ELR (cell line): ENCODE data around the gene PTGFRN.

Experiments
- DNase-seq: peaks from one replicate; pipeline ENCODE4 v3.0.0-alpha.2; 2015; ENCODE audit warnings: low read depth

The PTGFRN gene

DNA sequence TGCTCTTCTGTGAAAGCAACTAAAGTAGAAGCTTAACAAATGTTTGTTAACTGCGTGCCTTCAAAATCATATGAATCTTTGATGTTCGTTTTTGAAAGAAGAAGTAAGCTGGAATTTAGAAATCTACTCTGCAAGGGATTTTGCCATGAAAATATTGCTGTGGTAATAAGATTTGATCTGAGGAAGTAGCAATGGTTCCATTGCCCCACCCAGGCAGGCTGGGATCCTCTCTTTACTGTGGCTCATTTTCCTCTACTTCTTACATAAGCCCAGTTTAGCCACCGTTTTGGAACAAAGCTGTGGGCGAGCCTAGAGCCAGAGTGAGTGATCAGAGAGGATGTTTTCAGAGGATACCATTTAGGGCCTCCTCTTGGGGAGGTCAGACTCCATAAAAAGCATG is 20.3 kb upstream of the PTGFRN start:
- DNase-seq, result no peak

DNA sequence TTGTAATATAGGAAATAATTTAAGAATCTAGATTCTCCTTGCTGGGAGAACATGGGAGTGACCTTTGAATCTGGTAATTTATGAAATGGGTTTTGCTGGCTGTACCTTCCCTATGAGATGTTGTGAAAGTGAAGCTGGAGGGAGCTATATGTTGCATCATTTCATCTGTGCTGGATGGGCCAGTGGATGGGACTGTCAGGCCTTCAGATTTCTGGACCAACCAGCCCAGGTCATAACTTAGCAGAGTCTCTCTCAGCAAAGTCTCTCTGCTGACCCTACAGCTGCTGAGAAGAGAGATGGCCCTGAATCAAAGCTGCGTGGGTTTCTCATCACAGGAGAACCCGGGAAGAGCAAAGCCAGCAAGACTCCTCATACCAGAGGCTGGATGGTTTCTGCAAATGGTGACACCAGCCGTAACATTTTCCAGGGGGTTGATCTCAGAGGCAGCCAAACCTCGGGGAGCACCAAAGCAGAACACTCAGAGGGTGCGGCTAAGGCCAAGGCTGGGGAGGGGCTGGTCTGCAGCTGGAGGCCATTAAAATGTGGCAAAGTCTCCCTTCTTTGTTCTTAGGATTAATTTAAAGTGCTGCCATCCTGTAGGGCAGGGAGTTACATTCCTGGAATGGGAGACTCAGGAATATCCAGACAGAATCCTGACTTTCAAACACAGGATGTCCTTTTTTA is 18.2 kb upstream of the PTGFRN start:
- no peak for DNase-seq

DNA sequence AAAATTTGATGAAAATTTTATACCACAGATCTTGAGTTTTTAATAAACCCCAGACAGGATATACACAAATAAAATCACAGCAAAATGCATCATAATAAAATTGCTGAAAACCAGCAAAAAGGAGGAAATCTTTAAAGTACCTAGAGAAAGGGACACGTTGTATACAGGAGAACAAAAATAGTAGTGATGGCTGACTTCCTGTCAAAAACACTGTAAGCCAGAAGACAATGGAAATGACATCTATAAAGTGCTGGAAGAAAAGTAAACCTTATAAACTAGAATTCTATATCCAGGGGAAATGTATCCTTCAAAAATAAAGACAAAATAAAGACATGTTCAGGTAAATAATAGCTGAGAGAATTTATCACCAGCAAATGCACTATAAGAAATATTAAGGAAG is 14.6 kb upstream of the PTGFRN start:
- DNase-seq, result no peak

DNA sequence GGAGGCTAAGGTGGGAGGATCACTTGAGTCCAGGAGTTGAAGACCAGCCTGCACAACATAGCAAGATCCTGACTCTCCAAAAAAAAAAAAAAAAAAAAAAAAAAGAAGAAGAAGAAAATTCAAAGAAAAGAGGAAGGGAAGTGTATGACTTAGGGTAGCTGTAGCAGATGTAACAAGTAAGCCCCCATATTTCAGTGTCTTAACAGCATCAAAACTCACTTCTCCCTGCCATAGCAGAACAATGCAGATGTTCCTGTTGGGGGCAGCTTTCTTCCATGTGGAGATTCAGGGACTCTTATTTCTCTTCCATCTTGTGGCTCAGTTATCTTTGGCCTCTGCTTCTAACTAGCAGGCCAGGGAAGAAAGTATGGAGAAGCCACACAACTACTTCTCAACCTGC is 10.2 kb upstream of the PTGFRN start:
- DNase-seq, result no peak

DNA sequence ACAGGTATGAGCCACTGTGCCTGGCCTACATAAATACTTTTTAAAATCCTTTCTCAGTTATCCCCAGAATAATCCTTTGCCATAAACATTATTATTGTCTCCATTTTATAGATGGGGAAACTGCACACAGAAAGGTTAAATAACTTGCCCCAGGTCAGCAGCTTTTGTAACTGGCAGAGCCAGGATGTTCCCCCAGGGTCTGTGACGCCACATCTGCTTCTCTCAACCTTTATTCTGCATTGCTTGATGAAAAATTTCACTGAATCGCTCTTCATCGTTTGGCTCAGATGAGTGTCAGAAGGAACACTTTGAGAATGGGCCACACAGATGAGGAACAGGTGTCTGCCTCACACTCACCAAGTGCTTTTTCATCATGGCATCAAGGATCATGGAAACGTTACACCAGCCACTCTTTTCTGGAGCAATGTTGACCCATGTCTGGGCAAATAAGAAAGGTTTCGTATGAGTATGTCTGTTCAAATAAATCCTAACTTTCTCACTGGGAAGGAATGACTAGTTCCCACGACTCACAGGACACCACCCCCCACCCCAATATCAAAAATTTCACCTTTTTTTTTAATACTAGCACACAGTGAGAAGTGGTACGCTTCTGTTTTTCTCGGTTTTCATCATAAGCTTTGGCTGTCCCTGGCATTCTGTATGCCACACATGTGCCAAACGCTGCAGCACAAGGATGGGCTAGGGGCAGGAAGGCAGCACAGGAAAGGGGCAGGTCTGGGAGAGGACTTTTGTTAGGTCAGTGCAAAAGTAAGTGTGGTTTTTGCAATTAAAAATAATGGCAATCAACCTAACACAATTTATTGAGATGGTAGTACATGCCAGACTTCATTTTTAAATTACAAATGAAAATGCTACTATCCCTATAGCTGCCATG is 9.0 kb upstream of the PTGFRN start:
- DNase-seq, result no peak

DNA sequence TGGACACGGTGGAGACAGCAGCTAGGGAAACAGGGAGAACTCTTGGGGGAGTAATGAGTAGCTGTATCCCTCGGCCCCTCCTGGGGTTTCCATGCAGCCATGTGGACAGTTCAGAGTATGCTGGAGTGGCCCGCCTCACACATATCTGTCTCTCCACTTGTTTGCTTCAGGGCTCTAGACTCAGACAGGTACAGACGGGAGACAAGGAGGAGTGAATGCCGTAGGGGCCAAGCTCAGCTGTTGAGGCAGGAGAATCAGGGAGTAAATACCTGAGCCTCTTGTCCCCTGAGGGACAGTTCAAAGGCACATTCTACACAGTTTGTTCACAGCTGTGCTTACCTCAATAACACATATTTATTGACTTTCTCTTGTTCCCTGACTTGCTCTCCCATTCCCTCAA is 7.7 kb upstream of the PTGFRN start:
- no peak for DNase-seq

DNA sequence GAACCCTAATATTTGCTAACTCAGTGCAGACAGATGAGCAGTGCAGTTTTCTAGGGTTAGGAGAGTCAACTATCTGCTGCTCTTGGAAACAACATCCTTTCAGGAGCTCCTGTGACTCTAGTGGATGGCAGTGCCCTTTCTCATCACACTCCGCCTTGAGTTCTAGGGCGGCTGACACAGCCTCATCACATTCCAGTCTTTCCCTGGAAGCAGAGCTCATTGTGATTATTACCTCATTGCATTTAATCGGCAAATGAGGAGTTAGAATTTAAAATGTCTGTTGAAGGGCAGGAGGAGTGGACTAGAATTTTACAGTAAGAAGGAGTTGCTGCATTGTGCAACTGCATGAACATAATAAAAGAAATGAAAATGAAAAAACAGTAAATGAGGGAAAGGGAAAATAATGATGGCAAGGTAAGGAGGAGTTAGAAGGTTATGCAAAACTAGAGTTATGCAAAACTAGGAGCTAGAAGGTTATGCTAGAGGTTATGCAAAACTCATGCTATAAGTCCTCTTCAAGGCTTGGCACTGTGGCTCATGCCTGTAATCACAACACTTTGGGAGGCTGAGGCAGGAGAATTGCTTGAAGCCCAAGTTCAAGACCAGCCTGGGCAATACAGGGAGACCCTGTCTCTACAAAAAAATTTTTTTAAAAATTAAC is 6.9 kb upstream of the PTGFRN start:
- no peak for DNase-seq

DNA sequence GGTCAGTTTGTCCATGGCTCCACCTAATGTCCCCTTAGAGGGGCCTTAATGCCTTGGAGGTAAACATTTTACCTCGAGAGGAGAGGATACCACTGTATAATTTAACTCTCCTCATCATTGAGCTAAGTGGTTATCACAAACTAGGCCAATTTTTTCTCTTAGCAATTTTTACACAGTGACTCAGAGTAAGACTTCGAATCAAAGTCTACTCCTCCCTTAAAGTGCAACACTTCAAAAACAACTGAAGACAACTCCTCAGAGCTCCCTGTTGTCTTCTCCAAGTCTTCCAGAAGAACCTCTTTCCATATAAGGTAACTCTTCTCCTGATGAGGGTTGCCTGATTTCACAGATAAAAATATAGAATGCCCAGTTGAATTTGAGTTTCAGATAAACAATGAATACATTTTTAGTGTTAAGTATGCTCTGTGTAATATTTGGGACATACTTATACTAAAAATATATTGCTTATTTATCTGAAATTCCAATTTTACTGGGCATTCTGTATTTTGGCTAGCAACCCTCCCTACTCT is 4.9 kb upstream of the PTGFRN start:
- DNase-seq, result no peak

DNA sequence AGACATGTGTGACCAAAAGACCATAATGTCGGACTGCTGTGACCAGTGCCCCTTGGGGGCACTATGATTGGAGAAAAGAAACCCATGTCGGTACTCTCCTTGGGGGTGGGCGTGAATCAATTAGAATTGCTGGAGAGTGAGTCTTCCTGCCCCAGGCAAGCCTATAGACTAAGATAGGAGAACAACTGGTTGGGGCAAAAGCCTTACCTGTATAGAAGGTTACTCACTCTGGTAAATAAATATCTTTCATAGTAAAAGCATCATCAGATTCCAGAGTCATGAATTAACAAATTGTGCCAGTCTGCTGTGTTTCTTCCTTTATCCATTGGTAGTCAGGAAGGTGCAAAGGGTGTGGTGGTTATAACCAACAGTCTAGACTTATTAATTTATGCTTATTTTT is 2.9 kb upstream of the PTGFRN start:
- no peak for DNase-seq

DNA sequence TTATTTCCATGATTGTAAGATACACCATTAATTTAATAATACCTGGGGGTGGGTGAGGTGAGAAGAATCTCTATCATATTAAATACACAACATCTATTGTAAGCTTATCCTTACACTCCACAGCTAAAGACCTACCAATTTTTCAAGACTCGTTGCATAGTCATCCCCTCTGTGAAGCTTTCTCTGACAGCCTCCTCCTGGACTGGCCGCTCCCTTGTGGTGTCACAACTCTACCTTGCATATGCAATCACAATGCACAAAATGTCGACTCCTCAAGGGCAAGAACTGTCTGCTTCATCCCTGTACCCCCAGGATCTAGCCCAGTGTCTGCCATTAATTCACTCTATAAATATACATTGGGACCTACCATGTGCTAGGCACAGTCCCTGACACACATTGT is 2.4 kb upstream of the PTGFRN start:
- no peak for DNase-seq

DNA sequence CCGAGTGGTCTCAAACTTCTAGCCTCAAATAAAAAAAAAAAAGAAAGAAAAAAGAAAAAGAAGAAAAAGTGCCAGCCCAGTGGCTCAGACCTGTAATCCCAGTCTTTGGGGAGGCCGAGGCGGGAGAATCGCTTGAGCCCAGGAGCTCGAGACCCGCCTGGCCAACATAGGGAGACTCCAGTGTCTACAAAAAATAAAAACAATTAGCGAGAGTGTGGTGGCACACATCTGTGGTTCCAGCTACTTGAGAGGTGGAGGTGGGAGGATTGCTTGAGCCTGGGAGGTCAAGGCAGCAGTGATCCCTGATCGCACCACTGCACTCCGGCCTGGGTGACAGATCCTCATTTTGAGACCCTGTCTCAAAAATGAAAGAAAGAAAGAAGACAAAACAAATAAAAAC is 1.4 kb upstream of the PTGFRN start:
- DNase-seq, result no peak

DNA sequence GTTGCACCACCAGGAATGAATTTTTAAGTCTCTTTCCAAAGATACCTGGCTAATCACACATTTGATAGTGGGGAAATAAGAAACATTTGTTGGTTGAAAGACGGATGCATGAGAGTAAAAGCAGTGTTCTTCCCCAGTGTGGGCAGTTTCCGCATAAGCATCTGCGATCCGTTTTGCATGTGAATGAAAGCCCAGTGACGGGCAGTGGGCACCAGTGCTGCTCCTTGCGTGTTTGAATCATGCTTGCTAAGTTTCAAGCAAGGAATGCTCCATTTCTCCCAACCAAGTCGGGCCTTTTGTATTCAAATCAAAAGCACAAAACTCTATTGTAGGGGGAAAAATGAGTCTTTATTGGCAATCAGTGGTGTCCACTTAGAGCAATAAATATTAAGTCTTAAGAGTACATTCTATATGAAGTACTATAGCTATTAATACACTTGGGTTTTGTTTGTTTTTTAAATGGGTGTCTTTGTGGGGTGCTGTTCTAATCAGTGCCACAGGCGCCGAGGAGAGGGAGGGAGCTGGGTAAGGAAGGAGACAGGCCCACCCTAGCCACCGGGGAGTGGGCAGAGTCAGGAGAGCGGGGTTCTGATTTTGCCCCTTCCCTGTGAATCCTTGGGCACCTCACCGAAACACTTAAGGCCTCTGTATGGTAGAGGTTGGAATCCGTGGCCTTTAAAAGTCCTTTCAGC is 750 bp upstream of the PTGFRN start:
- DNase-seq, result no peak

DNA sequence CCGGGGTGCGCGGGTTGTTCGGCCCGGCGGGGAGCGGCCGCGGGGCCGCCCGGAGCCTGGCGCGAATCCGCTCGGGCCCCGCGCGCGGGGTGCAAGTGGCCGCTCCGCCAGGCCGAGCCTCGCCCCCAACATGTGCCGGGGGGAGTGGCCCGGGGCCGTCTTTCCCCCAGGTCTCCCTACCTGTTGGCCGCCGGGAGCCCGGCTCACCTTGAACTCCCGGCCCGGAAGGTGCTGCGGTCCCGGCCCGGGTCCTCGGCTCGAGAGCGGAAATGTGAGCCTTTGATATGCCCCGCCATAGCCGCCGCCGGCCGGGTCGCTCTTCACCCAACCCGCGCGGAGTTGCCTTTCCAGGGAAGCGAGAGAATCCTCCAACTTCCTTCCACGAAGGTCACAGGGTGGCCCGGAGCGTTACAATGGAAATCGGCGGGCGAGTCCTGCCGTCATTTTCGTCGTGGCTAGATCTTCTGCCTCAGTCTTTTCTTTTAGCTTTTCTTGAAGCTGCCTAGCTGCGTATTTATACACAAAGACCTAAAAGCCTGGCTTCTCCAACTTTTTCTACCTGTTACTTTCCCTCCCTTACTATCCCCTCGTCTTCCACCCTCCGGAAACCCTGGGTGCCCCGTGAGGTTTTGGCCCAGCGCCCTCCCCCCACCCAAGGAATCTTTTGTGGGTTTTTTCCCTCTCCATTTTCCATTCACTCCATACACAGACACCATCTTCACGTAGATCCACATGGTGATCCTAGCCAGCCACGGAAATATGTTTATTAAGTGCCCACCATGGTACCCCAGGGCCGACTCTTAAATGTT is 867 bp downstream of the PTGFRN start:
- peak; percentile 18 for DNase-seq

DNA sequence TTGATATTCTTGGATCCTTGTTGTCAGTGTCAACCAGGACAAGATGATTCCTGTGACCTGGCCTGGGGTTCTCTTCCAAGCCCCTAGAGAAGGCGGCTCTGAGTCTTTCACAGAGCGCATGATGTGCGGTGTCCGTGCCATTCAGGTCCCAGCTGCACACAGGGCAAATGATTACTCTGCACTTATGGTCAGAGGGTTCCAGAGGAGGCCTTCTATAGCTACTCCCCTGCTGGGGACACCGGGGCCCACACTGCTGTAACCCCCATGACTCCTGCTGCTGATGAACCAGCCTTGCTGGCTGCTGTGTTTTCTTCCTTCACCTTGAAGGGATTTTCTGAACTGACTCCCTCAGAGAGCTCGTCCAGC is 1.5 kb downstream of the PTGFRN start:
- no peak for DNase-seq

DNA sequence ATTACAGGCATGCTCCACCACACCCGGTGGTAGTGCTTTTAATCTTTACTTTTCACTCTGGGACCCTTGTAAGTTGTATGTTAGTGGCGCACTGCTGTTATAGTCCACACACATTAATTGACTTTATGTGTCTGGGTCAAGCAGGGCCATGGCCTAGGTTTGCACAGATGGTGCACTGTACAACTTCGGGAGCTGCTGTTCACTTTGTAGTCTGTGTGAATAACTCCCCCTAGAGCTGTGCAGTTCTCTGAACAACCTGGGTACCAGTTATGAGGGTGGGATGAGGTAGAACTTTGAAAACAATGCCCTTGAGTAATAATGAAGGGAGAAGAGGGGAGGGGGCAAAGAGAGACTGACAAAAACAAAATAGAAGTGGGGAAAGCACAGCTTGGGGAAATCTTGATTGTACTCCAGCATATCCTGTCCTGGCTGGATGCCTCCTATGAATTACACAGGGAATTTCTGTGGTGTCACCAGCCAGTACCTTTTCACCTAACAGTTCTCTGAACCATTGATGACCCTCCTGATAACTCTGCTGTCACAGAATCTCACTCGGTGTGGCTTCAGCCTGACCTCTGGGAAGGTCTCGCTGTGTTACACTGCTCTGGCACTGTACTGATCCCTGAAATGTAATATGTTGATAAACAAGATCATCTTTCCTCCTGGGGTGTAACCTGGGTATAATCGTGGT is 2.2 kb downstream of the PTGFRN start:
- no peak for DNase-seq

DNA sequence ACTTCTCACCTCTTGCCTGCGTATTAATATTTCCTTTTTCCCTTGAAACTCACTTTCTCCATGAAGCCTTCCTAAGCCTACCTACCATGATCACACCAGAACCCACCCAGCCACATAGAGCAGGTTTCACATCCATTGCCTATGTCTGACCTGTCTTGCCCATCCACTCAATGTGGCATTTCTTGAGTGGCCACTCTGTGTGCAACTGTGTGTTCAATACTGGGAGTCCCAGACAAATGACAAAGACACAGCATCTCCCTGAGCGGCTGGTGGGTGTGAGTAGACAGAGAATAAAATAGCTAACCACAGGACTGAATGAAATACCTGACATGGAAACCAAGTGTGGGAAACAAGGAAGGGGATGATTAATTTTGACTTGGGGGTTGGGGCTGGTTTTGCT is 3.1 kb downstream of the PTGFRN start:
- no peak for DNase-seq

DNA sequence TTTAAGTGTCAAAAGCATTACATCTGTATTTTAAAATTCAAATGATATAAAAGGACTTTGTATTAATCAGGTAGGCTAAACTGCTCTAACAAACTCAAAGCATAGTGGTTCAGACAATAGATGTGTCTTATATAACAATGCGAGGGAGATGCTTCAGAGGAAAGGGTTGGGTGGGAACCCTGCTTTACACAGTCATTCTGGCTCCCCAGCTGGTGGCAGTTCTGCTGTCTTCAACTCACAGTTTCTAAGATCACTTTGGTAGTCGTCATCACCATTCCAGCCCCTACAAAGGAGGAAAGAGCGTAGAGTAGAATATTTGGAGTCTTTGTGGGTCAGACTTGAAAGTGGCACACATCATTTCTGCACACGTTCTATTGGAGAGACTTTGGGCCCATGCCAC is 4.2 kb downstream of the PTGFRN start:
- no peak for DNase-seq

DNA sequence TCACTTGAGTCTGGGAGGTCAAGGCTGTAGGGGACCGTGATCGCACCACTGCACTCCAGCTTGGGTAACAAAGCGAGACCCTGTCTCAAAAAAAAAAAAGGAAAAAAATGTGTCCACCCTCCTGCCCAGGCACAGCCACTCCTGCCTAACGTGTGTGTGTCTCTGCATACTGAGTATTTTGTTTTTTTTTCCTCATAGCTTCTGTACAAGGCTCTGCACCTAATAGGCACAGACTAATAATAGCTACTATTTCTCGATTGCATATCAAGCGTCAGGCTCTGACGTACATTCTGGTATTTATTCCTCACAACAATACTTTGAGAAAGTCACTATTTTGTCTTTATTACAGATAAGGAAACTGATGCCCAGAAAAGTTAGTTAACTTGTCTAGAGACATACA is 5.0 kb downstream of the PTGFRN start:
- no peak for DNase-seq

DNA sequence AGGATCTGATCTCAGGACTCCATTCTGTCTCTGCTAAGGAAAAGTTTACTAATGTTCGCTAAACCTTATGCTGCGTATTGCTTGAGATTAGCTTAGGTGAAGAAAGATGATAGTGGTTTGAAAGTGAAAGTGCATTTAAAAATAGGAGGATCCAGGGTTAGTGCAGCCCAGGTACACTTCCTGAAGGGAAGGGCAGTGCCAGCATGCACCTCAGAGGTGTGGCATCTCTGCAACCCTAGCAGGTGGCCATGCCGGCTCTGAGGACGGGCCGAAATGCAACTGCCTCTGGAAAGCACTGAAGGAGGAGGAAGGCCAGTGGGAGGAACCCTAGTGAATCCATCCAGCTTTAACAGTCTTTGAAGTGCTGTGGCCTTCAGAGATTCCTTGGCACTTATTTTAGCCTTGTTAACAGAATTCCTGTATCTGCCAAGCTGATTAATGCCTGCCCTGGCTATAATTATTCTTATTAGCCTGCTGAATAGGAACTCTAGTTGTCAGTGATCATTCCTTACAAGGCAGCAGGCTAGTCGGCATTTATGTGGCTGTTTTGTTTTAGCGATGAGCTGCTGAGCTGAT is 5.5 kb downstream of the PTGFRN start:
- DNase-seq, result no peak

DNA sequence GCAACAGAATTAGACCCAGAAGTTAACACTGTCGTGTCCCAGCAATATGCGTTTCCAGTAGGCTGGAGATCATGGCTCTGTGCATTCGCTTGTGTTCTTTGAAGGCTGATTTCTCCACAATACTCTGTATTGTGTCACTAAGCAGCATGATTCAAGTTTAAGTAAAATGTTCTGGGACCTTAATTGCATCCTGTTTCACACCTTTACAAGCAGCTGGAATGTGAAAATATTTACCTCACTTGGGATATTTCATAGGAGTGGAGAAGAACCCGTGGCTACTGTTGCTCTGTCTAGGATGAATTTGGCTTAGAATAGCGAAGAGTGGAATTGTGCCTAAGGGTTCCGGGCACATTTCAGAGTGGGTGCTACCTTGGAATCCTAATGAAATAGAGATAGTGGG is 6.3 kb downstream of the PTGFRN start:
- DNase-seq, result no peak
